ENCODE measurements around the gene PLCL1. TPM values are rescaled to one million over a fixed set of nuclear protein-coding genes. Genes with fewer than 3 reads are reported as not detected.

Gene PLCL1
- total RNA-seq, 1 donor from 2014 or later: 2.0 TPM

DNA sequence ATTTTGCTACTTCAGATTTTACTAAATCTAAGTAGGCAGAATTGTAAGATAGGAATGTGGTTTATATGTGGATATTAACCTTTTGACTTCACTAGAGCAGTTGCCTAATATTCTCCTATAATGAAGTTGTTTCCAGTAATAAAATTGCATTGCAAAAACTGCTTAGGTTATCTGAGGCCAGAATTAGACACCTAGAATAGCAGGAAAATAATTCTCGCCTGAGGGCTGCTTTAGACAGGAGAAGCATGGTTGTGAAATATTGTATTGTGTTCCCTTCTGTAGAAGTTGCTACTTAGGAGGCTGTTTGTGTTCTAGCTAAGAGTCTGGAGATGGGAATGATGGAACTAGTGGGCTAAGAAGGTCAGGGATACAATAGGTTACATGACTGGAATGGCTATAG, 146.3 kb downstream of the PLCL1 start:
- no peak overlapping the region for H3K27ac Mint-ChIP-seq
- H3K9me3 Mint-ChIP-seq: no peaks in the 10 kb centered on the region
- no peak overlapping the region for H3K4me3 Mint-ChIP-seq
- TF ChIP-seq, protein P1, sequence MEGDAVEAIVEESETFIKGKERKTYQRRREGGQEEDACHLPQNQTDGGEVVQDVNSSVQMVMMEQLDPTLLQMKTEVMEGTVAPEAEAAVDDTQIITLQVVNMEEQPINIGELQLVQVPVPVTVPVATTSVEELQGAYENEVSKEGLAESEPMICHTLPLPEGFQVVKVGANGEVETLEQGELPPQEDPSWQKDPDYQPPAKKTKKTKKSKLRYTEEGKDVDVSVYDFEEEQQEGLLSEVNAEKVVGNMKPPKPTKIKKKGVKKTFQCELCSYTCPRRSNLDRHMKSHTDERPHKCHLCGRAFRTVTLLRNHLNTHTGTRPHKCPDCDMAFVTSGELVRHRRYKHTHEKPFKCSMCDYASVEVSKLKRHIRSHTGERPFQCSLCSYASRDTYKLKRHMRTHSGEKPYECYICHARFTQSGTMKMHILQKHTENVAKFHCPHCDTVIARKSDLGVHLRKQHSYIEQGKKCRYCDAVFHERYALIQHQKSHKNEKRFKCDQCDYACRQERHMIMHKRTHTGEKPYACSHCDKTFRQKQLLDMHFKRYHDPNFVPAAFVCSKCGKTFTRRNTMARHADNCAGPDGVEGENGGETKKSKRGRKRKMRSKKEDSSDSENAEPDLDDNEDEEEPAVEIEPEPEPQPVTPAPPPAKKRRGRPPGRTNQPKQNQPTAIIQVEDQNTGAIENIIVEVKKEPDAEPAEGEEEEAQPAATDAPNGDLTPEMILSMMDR (IDR thresholded peaks at IDR 0.05; ENCODE audit: unreplicated experiment): no peak
- peaks cover 24% of the 10 kb centered on the region for H3K27me3 Mint-ChIP-seq (ENCODE audit: low read depth)
- no peak for DNase-seq (ENCODE audit: low spot score in 2 of 2, unreplicated experiment in 2 of 2)
- H3K36me3 Mint-ChIP-seq: no peaks in the 10 kb centered on the region
- peaks cover 8% of the 10 kb centered on the region for H3K4me1 Mint-ChIP-seq

DNA sequence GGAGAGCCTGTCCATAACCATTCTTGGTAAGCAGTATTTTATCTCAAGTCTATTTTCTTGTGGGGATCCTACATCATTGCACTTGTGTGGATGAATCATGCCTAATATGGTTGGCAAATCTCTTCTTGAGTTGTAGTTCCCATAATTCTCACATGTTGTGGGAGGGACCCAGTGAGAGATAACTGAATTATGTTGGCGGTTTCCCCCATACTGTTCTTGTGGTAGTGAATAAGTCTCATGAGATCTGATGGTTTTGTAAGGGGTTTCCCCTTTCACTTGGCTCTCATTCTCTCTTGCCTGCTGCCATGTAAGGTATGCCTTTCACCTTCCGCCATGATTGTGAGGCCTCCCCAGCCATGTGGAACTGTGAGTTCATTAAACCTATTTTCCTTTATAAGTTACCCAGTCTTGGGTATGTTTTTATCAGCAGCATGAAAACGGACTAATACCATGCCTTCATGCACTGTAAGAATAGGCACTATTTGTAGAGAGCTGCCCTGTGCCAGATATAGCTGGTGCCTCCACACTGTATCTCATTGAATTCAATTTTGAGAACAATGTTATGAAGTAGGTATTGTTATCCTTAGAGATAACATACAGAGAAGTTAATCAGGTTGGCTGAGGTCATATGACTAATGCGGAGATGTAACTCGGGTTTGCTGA, 148.3 kb downstream of the PLCL1 start:
- no peak for DNase-seq (ENCODE audit: low spot score in 2 of 2, unreplicated experiment in 2 of 2)
- H3K36me3 Mint-ChIP-seq: no peaks in the 10 kb centered on the region
- no peak overlapping the region for H3K4me3 Mint-ChIP-seq
- H3K9me3 Mint-ChIP-seq: no peaks in the 10 kb centered on the region
- no peak overlapping the region for H3K27ac Mint-ChIP-seq
- H3K4me1 Mint-ChIP-seq: no peaks in the 10 kb centered on the region
- TF ChIP-seq, protein P1 (IDR thresholded peaks at IDR 0.05; ENCODE audit: unreplicated experiment): no peak
- peaks cover 22% of the 10 kb centered on the region for H3K27me3 Mint-ChIP-seq (ENCODE audit: low read depth)

DNA sequence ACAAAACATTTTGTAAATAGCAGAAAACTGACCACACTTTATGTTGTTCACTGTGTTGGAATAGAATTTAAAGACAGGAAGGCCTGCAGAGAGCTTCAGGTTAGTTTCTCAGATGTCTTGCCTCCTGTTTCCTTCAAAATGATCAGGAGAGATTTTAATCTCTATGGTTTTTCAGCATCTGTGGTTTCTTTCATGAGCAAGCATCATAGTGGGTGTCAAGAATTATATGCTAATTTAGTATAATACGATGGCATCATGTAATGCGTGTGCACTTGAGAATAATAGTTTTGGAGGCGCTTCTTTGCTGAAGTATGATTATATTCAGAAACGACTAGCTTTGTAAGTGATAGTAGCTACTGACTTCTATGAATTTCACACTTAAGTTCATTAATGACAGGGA, 149.9 kb downstream of the PLCL1 start:
- no peak for DNase-seq (ENCODE audit: low spot score in 2 of 2, unreplicated experiment in 2 of 2)
- H3K27me3 Mint-ChIP-seq (ENCODE audit: low read depth): peaks cover 7% of the 10 kb centered on the region
- H3K36me3 Mint-ChIP-seq: no peaks in the 10 kb centered on the region
- H3K9me3 Mint-ChIP-seq: no peaks in the 10 kb centered on the region
- H3K4me3 Mint-ChIP-seq: no peak overlapping the region
- H3K4me1 Mint-ChIP-seq: no peaks in the 10 kb centered on the region
- TF ChIP-seq, protein P1 (IDR thresholded peaks at IDR 0.05; ENCODE audit: unreplicated experiment): no peak
- no peak overlapping the region for H3K27ac Mint-ChIP-seq

DNA sequence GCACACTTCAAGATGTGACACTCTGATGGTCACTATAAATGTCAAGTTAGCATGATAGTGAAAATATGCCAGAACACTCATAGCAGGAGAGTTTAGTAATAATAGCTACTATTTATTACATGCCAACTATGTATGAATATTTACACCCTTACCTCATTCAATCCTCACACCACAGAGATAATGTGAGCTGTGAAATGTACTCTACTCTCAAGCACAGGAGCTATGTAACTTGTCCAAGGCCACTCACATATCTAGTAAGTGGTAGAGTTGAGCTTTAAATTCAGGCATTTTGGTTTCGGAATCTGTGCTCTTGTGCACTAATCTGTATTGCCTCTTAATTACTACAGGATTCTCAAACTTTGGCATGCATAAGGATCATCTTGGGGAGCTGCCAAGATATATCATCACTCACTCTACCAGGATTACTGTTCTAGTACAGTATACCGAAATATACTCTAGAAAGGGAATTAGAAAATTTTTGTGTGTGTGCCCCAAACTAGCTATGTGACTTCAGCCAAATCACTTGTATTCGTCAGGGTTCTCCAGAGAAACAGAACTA, 154.3 kb downstream of the PLCL1 start:
- TF ChIP-seq, protein P1 (IDR thresholded peaks at IDR 0.05; ENCODE audit: unreplicated experiment): no peak
- DNase-seq (ENCODE audit: low spot score in 2 of 2, unreplicated experiment in 2 of 2): no peak
- Mint-ChIP-seq H3K4me1 (no peaks in the 10 kb centered on the region), H3K27me3 (ENCODE audit: low read depth) (peaks cover 2% of the 10 kb centered on the region), H3K27ac (no peak overlapping the region), H3K36me3 (no peaks in the 10 kb centered on the region), H3K4me3 (no peak overlapping the region), H3K9me3 (peaks cover 7% of the 10 kb centered on the region)

DNA sequence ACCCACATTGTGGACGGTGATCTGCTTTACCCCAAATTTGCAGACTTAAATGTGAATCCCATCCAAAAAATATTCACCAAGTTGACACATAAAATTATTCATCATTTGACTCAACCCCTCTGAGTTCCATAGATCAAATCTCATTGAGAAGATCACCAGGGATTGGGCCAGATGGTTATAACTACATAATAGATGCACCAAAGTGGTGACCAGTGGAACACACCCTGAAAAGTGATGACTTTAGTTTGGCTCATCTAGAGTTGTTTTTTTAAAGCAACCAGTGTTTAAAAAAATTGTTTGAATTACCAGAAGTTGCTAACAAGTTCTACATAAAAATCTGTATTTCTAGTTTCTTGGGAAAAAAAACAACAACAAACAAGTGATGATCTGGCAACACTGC, 155.0 kb downstream of the PLCL1 start:
- no peak for DNase-seq (ENCODE audit: low spot score in 2 of 2, unreplicated experiment in 2 of 2)
- Mint-ChIP-seq H3K4me1 (no peaks in the 10 kb centered on the region), H3K27me3 (ENCODE audit: low read depth) (peaks cover 2% of the 10 kb centered on the region), H3K36me3 (no peaks in the 10 kb centered on the region), H3K9me3 (peaks cover 14% of the 10 kb centered on the region), H3K4me3 (no peak overlapping the region), H3K27ac (no peak overlapping the region)
- TF ChIP-seq, protein P1 (IDR thresholded peaks at IDR 0.05; ENCODE audit: unreplicated experiment): no peak
